ENCODE results near the gene DIDO1.

Gene DIDO1

DNA sequence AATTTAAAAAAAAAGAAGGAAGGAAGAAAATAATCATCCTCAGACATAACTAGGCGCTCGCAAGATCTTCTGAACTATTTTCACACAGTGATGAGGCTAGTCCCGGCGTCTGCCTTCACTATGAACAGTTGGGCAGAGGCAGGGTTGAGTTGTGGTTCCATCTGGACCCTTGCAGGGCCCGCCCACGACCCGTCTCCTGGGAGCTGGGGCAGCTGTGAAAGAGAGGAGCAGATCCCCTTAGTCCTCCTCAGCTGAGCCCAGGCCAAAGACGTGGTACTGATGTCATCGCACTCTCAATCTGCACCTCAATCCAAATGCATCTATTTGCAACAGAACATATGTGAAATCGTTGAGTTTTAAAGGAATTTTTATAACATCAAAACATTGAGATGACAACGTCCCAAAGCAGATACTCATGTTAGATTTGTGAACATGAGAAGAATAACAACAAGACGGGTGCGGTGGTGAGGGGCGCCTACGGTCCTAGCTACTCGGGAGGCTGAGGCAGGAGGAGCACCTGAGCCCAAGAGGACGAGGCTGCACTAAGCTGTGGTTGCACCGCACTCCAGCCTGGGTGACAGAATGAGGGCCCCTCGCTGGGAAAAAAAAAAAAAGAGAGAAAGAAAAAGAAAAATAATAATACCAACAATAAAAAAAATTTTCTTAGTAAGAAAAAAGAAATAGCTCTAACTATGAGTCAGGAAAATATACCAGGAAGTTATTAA lies 80.0 kb downstream of the DIDO1 start:
- peak; percentile 86 for DNase-seq

DNA sequence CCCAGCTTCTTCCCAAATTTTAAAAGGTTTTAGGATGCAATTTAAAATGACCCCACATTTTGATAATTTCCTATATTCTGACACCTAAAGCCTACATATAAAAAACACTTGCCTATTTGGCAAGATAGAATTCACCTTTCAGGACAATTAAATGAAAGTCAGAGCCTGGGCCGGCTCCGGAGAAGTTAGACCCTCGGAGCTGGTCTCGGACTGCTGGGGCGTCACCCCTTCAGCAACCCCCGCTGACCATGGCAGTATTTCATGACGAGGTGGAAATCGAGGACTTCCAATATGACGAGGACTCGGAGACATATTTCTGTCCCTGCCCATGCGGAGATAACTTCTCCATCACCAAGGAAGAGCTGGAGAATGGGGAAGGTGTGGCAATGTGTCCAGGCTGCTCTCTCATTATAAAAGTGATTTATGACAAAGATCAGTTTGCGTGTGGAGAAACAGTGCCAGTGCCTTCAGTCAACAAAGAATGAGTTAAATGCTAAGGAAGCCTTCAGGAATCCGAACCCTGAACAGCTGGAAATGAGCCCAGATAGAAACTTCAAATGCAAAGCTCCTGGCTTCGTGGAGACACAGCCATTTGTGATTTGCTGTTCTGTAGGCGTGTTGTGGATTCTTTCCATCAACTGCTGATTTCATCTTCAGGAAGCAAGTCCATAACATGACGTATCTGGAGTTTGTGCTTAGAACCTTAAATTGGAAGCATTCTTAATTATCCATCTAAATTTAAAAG lies 80.7 kb downstream of the DIDO1 start:
- peak; percentile 40 for DNase-seq

GRCh38 chr20:62844182-62844581 lies 82.1 kb downstream of the DIDO1 start:
- no peak for DNase-seq

DNA sequence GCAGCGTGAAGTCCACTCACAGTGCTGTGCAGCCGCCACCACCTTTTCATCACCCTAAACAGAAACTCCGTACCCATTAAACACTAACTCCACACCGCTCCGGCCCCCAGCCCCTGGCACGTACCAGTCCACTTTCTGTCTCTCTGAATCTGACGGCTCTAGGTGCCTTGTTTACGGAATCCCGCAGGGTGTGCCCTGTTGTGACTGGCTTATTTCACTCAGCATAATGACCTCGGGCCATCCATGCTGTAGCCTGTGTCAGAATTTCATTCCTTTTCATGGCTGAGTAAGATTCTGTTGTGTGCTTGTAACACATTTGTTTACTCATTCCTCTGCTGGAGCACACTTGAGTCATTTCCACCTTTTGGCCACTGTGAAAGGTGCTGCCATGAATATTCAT lies 82.6 kb downstream of the DIDO1 start:
- no peak for DNase-seq

DNA sequence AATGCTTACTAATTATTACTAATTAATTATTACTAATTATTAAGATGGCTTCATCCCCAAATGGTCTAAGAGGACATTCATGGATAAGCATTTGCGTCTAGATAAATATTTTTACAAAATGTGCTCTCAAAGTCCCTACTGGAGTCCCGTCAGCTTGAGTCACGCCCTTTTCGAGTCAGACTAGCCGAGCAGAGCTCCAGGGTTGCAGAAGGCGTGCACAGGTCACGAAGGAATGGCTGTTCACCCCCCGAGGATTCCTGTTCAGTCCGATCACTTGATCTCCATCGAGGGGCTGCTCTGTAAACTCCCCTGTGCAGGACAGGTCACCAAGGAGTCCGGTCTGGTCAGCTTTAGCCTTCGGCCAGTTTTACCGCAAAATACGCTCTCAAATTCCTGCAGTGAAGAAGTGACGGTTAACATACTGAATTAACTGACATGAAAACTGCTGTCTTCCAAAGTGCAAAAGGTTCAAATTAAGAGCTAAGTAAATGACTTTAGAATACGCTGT lies 84.5 kb downstream of the DIDO1 start:
- DNase-seq = no peak

DNA sequence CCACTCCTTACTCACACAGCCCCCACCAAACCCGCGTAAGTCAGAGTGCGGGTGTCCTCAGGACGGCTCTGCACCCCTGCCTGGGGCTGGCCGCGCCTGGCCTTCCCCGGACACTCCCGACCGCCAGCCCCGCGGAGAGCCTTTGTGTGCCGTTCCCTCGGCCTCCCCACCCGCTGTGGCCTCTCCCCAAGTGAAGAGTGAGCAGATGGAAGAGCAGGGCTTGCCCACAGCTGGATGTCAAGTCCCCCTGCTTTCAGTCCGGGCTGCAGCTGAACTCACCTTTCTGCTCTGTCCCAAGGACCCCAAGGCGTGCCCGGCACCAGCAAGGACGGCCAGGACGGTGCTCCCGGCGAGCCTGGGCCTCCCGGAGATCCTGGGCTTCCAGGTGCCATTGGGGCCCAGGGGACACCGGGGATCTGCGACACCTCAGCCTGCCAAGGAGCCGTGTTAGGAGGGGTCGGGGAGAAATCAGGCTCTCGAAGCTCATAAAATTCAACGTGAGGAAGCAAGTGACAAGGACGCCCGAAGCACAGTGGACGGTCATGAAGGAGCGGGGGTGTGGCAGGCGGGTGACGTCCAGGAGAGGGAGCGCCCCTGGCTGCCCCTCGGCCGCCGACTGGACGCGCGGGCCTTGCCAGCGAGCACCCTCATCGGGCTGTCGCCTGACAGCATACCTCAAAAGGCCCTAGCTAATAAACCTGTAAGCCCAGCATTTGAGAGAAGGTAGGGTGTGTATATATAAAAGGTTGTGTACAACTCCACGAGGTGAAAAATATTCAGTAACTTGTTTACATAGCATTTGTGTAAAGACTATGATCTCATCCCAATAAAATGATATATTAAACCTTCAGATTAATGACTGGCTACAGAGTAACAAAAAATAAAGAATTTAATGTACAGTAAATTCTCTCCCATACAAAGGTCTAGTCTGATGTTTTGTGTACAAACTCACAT lies 85.8 kb downstream of the DIDO1 start:
- no peak for DNase-seq

DNA sequence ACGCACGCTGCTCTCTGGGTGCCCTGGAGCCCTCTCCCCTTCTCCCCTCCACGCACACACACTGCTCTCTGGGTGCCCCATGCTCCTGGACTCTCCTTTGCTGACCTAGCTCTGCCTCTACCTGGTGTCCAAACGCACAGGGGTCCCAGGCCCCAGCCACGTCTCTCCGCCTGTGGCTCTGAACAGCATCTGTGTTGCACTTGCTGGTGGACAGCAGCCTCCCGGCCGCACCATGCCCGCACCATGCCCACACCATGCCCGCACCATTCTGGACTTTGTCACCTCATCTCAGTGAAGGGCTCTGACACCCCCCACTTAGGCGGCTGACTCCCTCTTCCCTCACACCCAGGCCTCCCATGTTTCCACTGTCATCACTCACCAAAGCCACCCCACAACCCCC lies 86.5 kb downstream of the DIDO1 start:
- DNase-seq = no peak

DNA sequence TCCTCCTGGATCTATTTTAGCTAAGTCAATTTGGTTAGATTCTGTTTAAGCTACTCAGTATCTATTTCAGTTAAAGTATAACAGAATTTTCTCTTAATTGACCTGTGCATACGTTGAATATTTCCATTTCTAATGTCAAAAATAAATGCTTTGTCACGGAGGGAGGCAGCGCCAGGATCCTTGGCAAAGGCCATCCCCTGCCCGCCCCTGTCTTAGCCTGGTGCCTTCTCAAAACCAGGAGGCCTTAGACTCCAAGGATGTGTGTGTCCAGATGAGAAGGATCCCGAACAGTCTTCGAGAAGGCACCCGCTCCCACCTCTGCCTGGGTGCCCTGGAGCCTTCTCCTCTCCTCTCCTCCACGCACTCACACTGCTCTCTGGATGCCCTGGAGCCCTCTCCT lies 87.0 kb downstream of the DIDO1 start:
- DNase-seq = no peak

DNA sequence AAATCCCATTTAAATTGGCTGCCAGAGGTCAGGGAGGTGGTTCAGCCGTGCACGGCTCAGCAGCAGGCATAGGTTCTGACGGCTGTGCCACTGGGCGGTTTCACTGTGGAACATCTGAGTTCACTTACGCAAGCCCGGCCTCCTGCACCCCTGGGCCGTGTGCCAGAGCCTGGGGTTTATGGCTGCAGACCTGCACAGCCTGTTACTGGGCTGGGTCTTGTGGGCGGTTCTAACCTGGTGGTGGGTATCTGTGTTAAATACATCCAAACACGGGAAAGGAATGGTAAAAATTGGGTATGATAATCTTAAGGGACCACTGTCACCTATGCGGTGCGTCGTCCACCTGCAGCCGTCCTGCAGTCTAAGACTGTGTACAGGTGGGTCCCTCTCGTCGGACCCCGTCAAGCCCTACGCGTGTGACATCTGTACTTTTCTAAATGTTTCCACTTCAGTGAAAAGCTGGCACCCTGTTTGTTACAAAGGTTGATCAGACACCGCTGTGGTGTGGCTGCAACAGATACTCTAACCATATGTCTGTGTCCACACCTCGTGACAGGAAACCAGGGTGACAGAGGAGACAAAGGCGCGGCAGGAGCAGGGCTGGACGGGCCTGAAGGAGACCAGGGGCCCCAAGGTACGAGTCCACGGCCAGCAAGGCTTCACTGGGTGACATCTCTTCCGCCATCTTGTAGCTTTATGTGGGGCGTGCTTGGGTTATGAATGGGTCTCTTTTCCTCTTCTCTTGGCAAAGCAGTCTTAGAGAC lies 88.0 kb downstream of the DIDO1 start:
- peak; percentile 83 for DNase-seq

- no peak for DNase-seq
Measured at GRCh38 chr20:62837790-62838127, 88.5 kb downstream of the DIDO1 start.

DNA sequence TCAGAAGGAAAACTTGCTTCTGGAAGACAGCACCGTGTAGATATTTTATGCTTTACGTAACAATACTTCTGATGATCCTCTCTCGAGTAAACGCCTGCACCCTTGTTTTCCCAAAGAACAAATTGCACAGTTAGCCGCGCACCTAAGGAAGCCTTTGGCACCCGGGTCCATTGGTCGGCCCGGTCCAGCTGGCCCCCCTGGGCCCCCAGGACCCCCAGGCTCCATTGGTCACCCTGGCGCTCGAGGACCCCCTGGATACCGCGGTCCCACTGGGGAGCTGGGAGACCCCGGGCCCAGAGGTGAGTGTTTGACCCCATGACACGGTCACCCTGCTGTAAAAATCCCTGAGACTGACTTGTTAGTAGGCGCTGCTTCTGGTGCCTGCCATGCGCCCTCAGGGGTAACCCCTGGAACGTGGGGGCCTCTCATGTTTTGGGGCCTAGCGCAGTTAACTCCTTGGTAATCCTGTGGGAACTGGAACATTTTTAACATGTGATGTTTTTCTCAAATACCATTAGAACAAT lies 89.3 kb downstream of the DIDO1 start:
- no peak for DNase-seq

DNA sequence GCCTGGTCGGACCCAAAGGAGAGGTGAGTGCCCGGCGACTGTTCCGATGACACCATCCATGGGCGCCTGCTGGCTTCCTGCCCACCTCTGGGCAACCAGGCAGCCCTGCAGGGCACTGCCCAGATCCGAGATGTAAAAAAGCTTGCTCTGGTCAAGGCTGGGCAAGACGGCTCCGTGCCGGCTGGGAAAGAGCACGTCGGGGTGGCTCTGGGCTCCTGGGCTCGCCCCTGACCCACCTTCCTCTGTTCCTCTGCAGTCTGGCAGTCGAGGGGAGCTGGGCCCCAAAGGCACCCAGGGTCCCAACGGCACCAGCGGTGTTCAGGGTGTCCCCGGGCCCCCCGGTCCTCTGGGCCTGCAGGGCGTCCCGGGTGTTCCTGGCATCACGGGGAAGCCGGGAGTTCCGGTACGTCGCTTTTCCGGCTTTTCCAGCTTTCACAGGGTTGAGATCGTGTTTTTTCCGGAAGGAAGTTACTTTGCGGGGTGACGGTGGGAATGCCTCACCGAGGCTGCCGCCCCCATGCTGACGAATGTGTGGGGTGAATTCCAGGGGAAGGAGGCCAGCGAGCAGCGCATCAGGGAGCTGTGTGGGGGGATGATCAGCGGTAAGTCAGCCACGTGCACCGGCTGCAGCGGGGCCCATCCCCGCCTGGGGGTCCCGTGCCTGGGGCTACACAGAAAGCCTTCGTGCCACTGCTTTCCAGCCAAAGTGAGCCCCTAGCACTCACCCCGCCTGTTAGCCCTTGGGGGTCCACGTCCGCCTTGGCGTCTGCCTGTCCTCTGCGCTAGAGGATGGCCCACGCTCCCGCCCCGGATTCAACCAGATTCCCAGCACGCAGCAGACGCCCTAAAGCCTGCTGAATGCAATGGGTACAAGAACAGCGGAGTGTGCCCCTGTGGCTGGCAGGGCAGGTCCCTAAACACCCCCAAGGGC lies 90.1 kb downstream of the DIDO1 start:
- DNase-seq = no peak

DNA sequence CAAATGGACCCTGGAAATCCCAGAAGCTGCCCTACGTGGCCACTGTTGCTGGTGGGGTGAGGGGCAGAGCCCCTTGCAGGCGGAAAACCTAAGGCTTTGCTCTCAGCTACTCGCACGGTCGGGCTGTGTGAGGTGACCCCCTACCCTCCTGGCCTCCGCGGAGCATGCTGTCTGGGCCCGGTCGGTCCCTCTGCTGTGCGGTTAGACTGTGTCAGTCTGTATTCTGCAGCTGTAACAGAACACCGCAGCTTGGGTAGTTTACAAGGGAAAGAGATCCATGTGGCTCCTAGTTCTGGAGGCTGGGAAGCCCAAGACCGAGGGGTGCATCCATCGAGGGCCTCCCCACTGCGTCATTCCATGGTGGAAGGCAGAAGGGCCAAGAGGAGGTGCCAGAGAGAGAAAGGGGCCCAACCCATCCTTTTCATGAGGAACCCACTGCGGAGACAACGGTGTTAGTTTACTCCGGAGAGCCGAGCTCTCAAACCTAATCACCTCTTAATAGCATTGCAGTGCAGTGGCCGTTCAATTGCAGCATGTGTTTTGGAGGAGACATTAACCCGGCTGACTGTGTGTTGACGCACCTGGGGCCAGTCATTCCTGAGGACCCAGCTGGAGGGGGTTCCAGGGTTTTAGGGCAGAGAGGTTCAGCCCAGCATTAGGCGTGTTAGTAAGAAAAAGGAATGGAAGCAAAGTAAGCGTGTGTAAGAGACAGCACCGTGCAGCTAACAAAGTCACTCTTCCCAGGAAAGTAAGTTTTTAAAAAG lies 91.2 kb downstream of the DIDO1 start:
- no peak for DNase-seq

GRCh38 chr20:62832951-62833391 lies 93.3 kb downstream of the DIDO1 start:
- no peak for DNase-seq

DNA sequence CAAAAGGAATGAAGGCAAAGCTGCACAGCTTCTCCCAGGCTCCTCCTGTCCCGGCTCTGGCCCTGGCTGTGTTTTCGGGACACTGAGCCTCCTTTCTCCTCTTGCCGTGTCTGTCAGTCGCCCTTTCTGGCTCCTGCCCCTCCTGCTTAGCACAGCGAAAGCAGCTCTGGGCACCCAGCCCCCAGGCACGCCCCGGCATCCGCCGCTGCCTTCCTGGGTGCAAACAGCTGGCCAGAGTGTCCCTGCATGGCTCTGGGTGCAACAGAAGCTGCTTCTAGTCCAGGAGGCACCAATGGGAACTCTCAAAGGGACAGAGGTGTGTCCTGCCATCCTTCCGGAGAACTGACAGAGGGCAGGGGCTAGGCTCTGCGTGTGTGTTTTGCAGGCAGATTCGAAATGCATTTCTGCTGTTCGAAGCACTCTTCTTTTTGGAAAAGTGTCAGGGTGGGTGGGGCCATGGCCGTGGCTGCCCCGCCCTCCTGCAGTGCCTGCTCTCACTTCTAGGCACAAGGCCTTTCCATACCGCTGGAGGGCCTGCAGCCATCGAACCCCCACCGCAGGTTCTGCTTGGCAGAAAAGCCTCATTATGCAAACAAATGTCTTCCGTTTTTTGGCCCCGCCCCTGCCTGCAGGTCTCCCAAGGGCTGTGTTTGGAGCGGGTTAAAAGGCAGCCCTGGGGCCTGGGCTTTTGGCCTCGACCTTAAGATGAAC lies 93.9 kb downstream of the DIDO1 start:
- DNase-seq = peak; percentile 92

DNA sequence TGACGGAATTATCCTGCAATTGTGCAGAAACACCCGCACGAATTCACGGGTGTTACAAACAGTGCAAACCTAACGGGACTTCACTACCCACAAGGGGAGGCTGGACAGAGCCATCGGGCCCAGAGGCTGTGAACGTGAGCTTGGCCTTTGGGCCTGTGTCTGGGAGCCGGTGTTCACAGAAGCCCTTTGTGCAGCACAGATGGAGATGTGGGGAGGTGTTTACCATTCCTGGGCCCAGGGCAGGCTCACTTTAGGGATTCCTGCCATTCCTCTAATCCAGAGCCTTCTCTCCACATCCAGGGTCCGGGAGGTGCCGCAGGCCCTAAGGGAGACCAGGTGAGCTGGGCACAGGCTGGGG lies 94.5 kb downstream of the DIDO1 start:
- no peak for DNase-seq

GRCh38 chr20:62831361-62831788 lies 94.9 kb downstream of the DIDO1 start:
- no peak for DNase-seq

- no peak for DNase-seq
Measured at GRCh38 chr20:62830821-62831220, 95.5 kb downstream of the DIDO1 start.

DNA sequence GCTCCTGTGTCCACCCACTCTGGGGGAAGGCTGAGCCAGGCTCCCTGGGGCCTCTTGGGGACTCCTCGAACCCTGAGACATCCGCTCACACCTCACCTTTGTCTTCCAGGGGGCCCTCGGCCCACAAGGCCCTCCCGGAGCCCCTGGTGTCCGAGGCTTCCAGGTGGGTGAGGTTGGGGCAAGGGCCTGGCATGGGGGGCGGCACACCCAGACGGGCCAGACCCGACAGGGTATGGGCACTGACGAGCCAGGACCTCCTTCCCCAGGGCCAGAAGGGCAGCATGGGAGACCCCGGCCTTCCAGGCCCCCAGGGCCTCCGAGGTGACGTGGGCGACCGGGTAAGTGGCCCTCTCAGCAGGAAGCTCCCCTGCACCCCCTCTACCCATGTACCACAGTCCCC lies 96.1 kb downstream of the DIDO1 start:
- no peak for DNase-seq
